T-helper 17 cell (primary cell): ENCODE measurements around the gene ATP6V0C. TPM values are rescaled to one million over a fixed set of nuclear protein-coding genes. Genes with fewer than 3 reads are reported as not detected.

ENCODE experiments used
- ATAC-seq: fragments of 150-1000 bp; cut with Tn5 transposase; 2 replicates; pipeline ENCODE4 v1.10.0; 2021; ENCODE audit warnings: mild to moderate bottlenecking, moderate library complexity
- DNase-seq, 3 donors: peaks; one replicate each; pipeline versions ENCODE4 v3.0.0 to v3.0.0-alpha.2; 2020 to 2021
- H3K9me3 ChIP-seq: one replicate; pipeline ENCODE4 v1.7.0; 2013; ENCODE audit warnings: low read length, mild to moderate bottlenecking; ENCODE audit not compliant: control insufficient read depth, poor library complexity, severe bottlenecking
- H3K27ac Mint-ChIP-seq: one replicate; pipeline ENCODE4 v1.8.0; 2022; ENCODE audit warnings: mild to moderate bottlenecking, moderate library complexity, mixed read lengths
- H3K27me3 Mint-ChIP-seq: one replicate; pipeline ENCODE4 v1.8.0; 2022; ENCODE audit warnings: mixed read lengths
- H3K36me3 Mint-ChIP-seq: one replicate; pipeline ENCODE4 v1.8.0; 2022; ENCODE audit warnings: low read depth, mixed read lengths
- H3K4me1 Mint-ChIP-seq: one replicate; pipeline ENCODE4 v1.8.0; 2022; ENCODE audit warnings: mild to moderate bottlenecking, mixed read lengths
- H3K4me3 Mint-ChIP-seq: one replicate; pipeline ENCODE4 v1.8.0; 2022; ENCODE audit warnings: mild to moderate bottlenecking, moderate library complexity, mixed read lengths
- total RNA-seq, 4 donors: library from RNA in 2 of 4; stranded (reverse) in 2 of 4; gene quantifications; one replicate each; pipeline ENCODE4 v1.2.3 and lab custom pipeline; 2022 to 2026

Gene ATP6V0C
- total RNA-seq, 2 donors from 2014 or later: 188 to 189 TPM

- H3K27me3 Mint-ChIP-seq: no peaks in the 10 kb centered on the region
- no peak for ATAC-seq
- no peaks in the 10 kb centered on the region for H3K36me3 Mint-ChIP-seq
- no peak overlapping the region for H3K27ac Mint-ChIP-seq
- DNase-seq: no peak
- H3K9me3 ChIP-seq: no peaks in the 10 kb centered on the region
- peaks cover 38% of the 10 kb centered on the region for H3K4me1 Mint-ChIP-seq
- no peak overlapping the region for H3K4me3 Mint-ChIP-seq
These were observed 32.8 kb upstream of the ATP6V0C start for GRCh38 chr16:2480948-2481347.

GRCh38 chr16:2481676-2482075, 32.1 kb upstream of the ATP6V0C start:
- H3K36me3 Mint-ChIP-seq: no peaks in the 10 kb centered on the region
- no peak overlapping the region for H3K4me3 Mint-ChIP-seq
- ATAC-seq (no peak), DNase-seq (no peak)
- peaks cover 37% of the 10 kb centered on the region for H3K4me1 Mint-ChIP-seq
- no peaks in the 10 kb centered on the region for H3K27me3 Mint-ChIP-seq
- H3K27ac Mint-ChIP-seq: no peak overlapping the region
- H3K9me3 ChIP-seq: no peaks in the 10 kb centered on the region

- no peaks in the 10 kb centered on the region for H3K36me3 Mint-ChIP-seq
- peaks cover 38% of the 10 kb centered on the region for H3K4me1 Mint-ChIP-seq
- H3K4me3 Mint-ChIP-seq: no peak overlapping the region
- DNase-seq (no peak), ATAC-seq (no peak)
- no peaks in the 10 kb centered on the region for H3K9me3 ChIP-seq
- no peak overlapping the region for H3K27ac Mint-ChIP-seq
- no peaks in the 10 kb centered on the region for H3K27me3 Mint-ChIP-seq
These were observed 31.5 kb upstream of the ATP6V0C start for GRCh38 chr16:2482249-2482648.

- Mint-ChIP-seq H3K36me3 (no peaks in the 10 kb centered on the region), H3K4me3 (no peak overlapping the region), H3K4me1 (peaks cover 36% of the 10 kb centered on the region), H3K27me3 (no peaks in the 10 kb centered on the region), H3K27ac (no peak overlapping the region)
- DNase-seq: no peak
- no peak for ATAC-seq
- no peaks in the 10 kb centered on the region for H3K9me3 ChIP-seq
These were observed 30.8 kb upstream of the ATP6V0C start for GRCh38 chr16:2482708-2483534.

GRCh38 chr16:2483939-2484897, 29.5 kb upstream of the ATP6V0C start:
- no peak for ATAC-seq
- H3K36me3 Mint-ChIP-seq: no peaks in the 10 kb centered on the region
- H3K9me3 ChIP-seq: no peaks in the 10 kb centered on the region
- H3K4me1 Mint-ChIP-seq: peaks cover 36% of the 10 kb centered on the region
- H3K4me3 Mint-ChIP-seq: no peak overlapping the region
- no peak for DNase-seq
- H3K27ac Mint-ChIP-seq: peak overlapping the region; percentile 70
- no peaks in the 10 kb centered on the region for H3K27me3 Mint-ChIP-seq

- H3K36me3 Mint-ChIP-seq: no peaks in the 10 kb centered on the region
- no peak for DNase-seq
- H3K4me3 Mint-ChIP-seq: no peak overlapping the region
- H3K9me3 ChIP-seq: no peaks in the 10 kb centered on the region
- H3K4me1 Mint-ChIP-seq: peaks cover 36% of the 10 kb centered on the region
- H3K27ac Mint-ChIP-seq: peak overlapping the region; percentile 70
- H3K27me3 Mint-ChIP-seq: no peaks in the 10 kb centered on the region
- no peak for ATAC-seq
These were observed 28.7 kb upstream of the ATP6V0C start for GRCh38 chr16:2484898-2485508.

- ATAC-seq (no peak), DNase-seq (no peak)
- H3K4me3 Mint-ChIP-seq: no peak overlapping the region
- H3K4me1 Mint-ChIP-seq: peaks cover 34% of the 10 kb centered on the region
- no peaks in the 10 kb centered on the region for H3K27me3 Mint-ChIP-seq
- H3K36me3 Mint-ChIP-seq: no peaks in the 10 kb centered on the region
- no peaks in the 10 kb centered on the region for H3K9me3 ChIP-seq
- peak overlapping the region; percentile 70 for H3K27ac Mint-ChIP-seq
These were observed 27.8 kb upstream of the ATP6V0C start for GRCh38 chr16:2485811-2486507.

- peak; percentile 59 to 72 (median 69) for DNase-seq
- Mint-ChIP-seq H3K36me3 (no peaks in the 10 kb centered on the region), H3K4me1 (peaks cover 33% of the 10 kb centered on the region), H3K4me3 (peak overlapping the region; percentile 86), H3K27me3 (no peaks in the 10 kb centered on the region), H3K27ac (peak overlapping the region; percentile 94)
- ATAC-seq: peak; percentile 99
- no peaks in the 10 kb centered on the region for H3K9me3 ChIP-seq
These were observed 26.9 kb upstream of the ATP6V0C start for GRCh38 chr16:2486645-2487516.

GRCh38 chr16:2487517-2487842, 26.3 kb upstream of the ATP6V0C start:
- ATAC-seq (no peak), DNase-seq (no peak)
- H3K27me3 Mint-ChIP-seq: no peaks in the 10 kb centered on the region
- no peaks in the 10 kb centered on the region for H3K9me3 ChIP-seq
- H3K4me1 Mint-ChIP-seq: peaks cover 28% of the 10 kb centered on the region
- H3K27ac Mint-ChIP-seq: peak overlapping the region; percentile 94
- H3K4me3 Mint-ChIP-seq: peak overlapping the region; percentile 86
- H3K36me3 Mint-ChIP-seq: no peaks in the 10 kb centered on the region

GRCh38 chr16:2487903-2488531, 25.7 kb upstream of the ATP6V0C start:
- Mint-ChIP-seq H3K27me3 (no peaks in the 10 kb centered on the region), H3K4me1 (peaks cover 26% of the 10 kb centered on the region), H3K27ac (peak overlapping the region; percentile 94), H3K36me3 (no peaks in the 10 kb centered on the region), H3K4me3 (no peak overlapping the region)
- DNase-seq (no peak), ATAC-seq (no peak)
- H3K9me3 ChIP-seq: no peaks in the 10 kb centered on the region

- Mint-ChIP-seq H3K4me3 (no peak overlapping the region), H3K4me1 (peaks cover 15% of the 10 kb centered on the region), H3K27me3 (no peaks in the 10 kb centered on the region), H3K36me3 (no peaks in the 10 kb centered on the region), H3K27ac (no peak overlapping the region)
- no peaks in the 10 kb centered on the region for H3K9me3 ChIP-seq
- ATAC-seq (no peak), DNase-seq (no peak)
These were observed 24.2 kb upstream of the ATP6V0C start for GRCh38 chr16:2489581-2489980.
